ENCODE results near the gene CXCL1. TPM values are rescaled to one million over a fixed set of nuclear protein-coding genes. Genes with fewer than 3 reads are reported as not detected.

The CXCL1 gene
- total RNA-seq (9.0 and 20.0 TPM in 2 replicates), polyA plus RNA-seq (26.7 and 36.0 TPM in 2 replicates), polyA minus RNA-seq (2.7 and 5.6 TPM in 2 replicates), Bru-seq, nascent RNA (percentile 95 among the genes with signal in this experiment), BruChase-seq, experiment 1, labeled RNA remaining after a 6-hour chase (percentile 60 among the genes with signal in this experiment), BruChase-seq, experiment 2, labeled RNA remaining after a 2-hour chase (percentile 66 among the genes with signal in this experiment)
- 44.6 and 62.9 TPM in 2 replicates for polyA plus RNA-seq (2011; cell fraction: cytosol; rRNA removed)
- polyA plus RNA-seq (2011; cell fraction: nucleus; rRNA removed): 23.8 and 27.9 TPM in 2 replicates
- polyA plus RNA-seq (2012): 44.9 and 91.9 TPM in 2 replicates
- polyA minus RNA-seq (2011; cell fraction: cytosol; rRNA and poly(A)+ RNA removed): not detected
- polyA minus RNA-seq (2011; cell fraction: nucleus; rRNA and poly(A)+ RNA removed): 4.0 and 6.7 TPM in 2 replicates
- long read RNA-seq, transcript CXCL1-201 (4 exons, 1,097 nt): major isoform, 23 of 27 reads
- long read RNA-seq, partial matches to known transcripts: 4 of 27 reads
- long read RNA-seq, other reads (novel, unspliced or antisense): 0 of 27 reads

- H2AFZ ChIP-seq (ENCODE audit: low read depth, low read length): peak within 1 kb of the TSS; percentile 93
- H4K20me1 ChIP-seq (replicated peaks; ENCODE audit: control insufficient read depth, extremely low read depth, insufficient read depth, low read length): no peaks in the 10 kb centered on the region
- BruUV-seq (replicated peaks): no TSS peak
- no peaks in the 10 kb centered on the region for H3K9me1 ChIP-seq (replicated peaks; ENCODE audit: control insufficient read depth, extremely low read depth, insufficient read depth, low read length)
- H3K27ac ChIP-seq (ENCODE audit: insufficient read depth, low read depth, low read length): peak within 1 kb of the TSS; percentile 55
- peaks cover 35% of the 10 kb centered on the region for H3K4me1 ChIP-seq (ENCODE audit: control insufficient read depth, extremely low read depth, insufficient read depth, low read length)
- TF ChIP-seq POLR2A (IDR thresholded peaks at IDR 0.05; ENCODE audit: low read depth, low read length): peak; percentile 68
- TF ChIP-seq POLR2AphosphoS5 (IDR thresholded peaks at IDR 0.05; ENCODE audit: insufficient read depth, low read depth, low read length): peak; percentile 89
- TF ChIP-seq MYC (IDR thresholded peaks at IDR 0.05; ENCODE audit: low read depth, low read length): no peak
- TF ChIP-seq CTCF (IDR thresholded peaks at IDR 0.05; ENCODE audit: extremely low read depth in 1 of 2, insufficient read depth in 1 of 2, low read depth in 1 of 2, low read length in 2 of 2): no peak
- no peak for TF ChIP-seq MAX (IDR thresholded peaks at IDR 0.05; ENCODE audit: insufficient read depth, insufficient read length)
- intact Hi-C loops (cut with micrococcal nuclease): loop anchor here (1.0 to 10.0 kb wide), 4 partner anchors 53 to 225 kb away; partner anchors contain the start of gene CXCL2
- DNase-seq (ENCODE audit: low read depth, low spot score) (peak; percentile 52), FAIRE-seq (peak; percentile 54)
- peak within 1 kb of the TSS; percentile 59 for H3K9ac ChIP-seq (replicated peaks; ENCODE audit: extremely low read depth, insufficient read depth, low read length)
- peak within 1 kb of the TSS; percentile 79 for H3K4me2 ChIP-seq (ENCODE audit: insufficient read depth, low read length)
- ChIA-PET POLR2A (no interaction called here), CTCF (interaction anchor here (1.0 to 2.5 kb wide), 12 partner anchors 13 to 265 kb away, joined by 3 to 12 read pairs (median 4); partner anchors contain the start of genes CXCL2 and CXCL3)
- H3K79me2 ChIP-seq (ENCODE audit: control insufficient read depth, insufficient read depth, low read length): peaks cover 5% of the 10 kb centered on the region
- no peaks in the 10 kb centered on the region for H3K9me3 ChIP-seq (replicated peaks; ENCODE audit: control insufficient read depth, insufficient read depth, low read length)
- no peaks in the 10 kb centered on the region for H3K36me3 ChIP-seq (ENCODE audit: control insufficient read depth in 2 of 2, extremely low read depth in 1 of 2, insufficient read depth in 2 of 2, low read length in 2 of 2)
- dilution Hi-C loops (cut with MboI; ENCODE audit: extremely low pct_ligation_motif_present, low sequenced_read_pairs): no loop called here
- no peaks in the 10 kb centered on the region for H3K27me3 ChIP-seq (ENCODE audit: control insufficient read depth in 2 of 2, insufficient read depth in 2 of 2, low read length in 2 of 2)
- peak within 1 kb of the TSS; percentile 49 to 81 (median 67) for H3K4me3 ChIP-seq (replicated peaks in 1 of 3; ENCODE audit: insufficient read depth in 1 of 3, low read depth in 1 of 3, low read length in 3 of 3)
Observed at GRCh38 chr4:73869130-73870055, at the start of gene CXCL1. Gene CXCL1, plus strand, starts transcription at chr4:73869393. Its CDS starts 78 bp downstream, at chr4:73869471.
